Ovary (tissue), 9 donors: ENCODE data around the gene UBE2H. TPM values are rescaled to one million over a fixed set of nuclear protein-coding genes. Genes with fewer than 3 reads are reported as not detected.

Experiments
- DNase-seq, 5 donors: peaks; one replicate each; pipeline ENCODE4 v3.0.0-alpha.2; 2019 to 2020
- H3K27ac ChIP-seq, 2 donors: fragments of 200-600 bp; one replicate each; pipeline versions ENCODE4 v1.5.1 to v1.8.0; 2019 to 2022
- H3K27me3 ChIP-seq: fragments of 200-600 bp; one replicate; pipeline ENCODE4 v1.8.0; 2022
- H3K36me3 ChIP-seq: fragments of 200-600 bp; sonication (generic); one replicate; pipeline ENCODE4 v1.5.1; 2019
- H3K4me1 ChIP-seq: one replicate; pipeline ENCODE4 v1.8.1; 2013; ENCODE audit warnings: mild to moderate bottlenecking, moderate library complexity; ENCODE audit not compliant: insufficient read depth
- H3K4me3 ChIP-seq: fragments of 200-600 bp; sonication (generic); one replicate; pipeline ENCODE4 v1.5.1; 2017
- H3K9me3 ChIP-seq, 2 donors: fragments of 200-600 bp in 1 of 2; sonication (generic) in 1 of 2; one replicate each; pipeline versions ENCODE4 v1.5.1 to v1.8.1; 2013 to 2019; ENCODE audit warnings: mild to moderate bottlenecking in 1 of 2, moderate library complexity in 1 of 2
- EP300 ChIP-seq: sonication (generic); formaldehyde crosslinking; IDR thresholded peaks from one replicate; pipeline ENCODE4 v1.6.1; 2017; ENCODE audit warnings: antibody characterized with exemption
- POLR2A ChIP-seq: fragments of 450-650 bp; IDR thresholded peaks from one replicate; pipeline ENCODE4 v1.6.1; 2017; ENCODE audit warnings: antibody characterized with exemption, mild to moderate bottlenecking, moderate library complexity
- WGBS, 3 donors: extraction: QIAGEN DNeasy Blood & Tissue Kit in 1 of 3; methylation state at CpG; one replicate each; pipeline versions ENCODE4 v1.1.5 to v1.1.7; 2013 to 2017; 5-methylcytosine and 5-hydroxymethylcytosine counted together
- intact Hi-C, 4 donors: fragments of 100-400 bp; cut with DNase I; formaldehyde crosslinking; loops; one replicate each; pipeline versions ENCODE4 v1.11.0 to v1.15.1; 2022 to 2023
- polyA plus RNA-seq, 2 donors: library from polyadenylated mRNA; stranded (reverse); fragments of 200-250 nt in 1 of 2; fragments of 350-450 nt in 1 of 2; fragmentation: Illumina TruSeq in 1 of 2; extraction: RNeasy Lipid Tissue Mini Kit (QIAGEN cat#74804) in 1 of 2; gene quantifications; one replicate each; pipeline ENCODE4 v1.2.3, GENCODE V29; 2013 to 2014
- total RNA-seq, 7 donors: library from RNA; depleted of rRNA in 2 of 7; stranded (reverse); fragments of >200 nt in 2 of 7; fragmentation: NEBNext Ultra II Directional in 3 of 7; extraction: Animal tissue kit (Norgen Biotek cat#: 25700) in 3 of 7; gene quantifications; one replicate each; pipeline versions ENCODE4 v1.1.0 to v1.2.4, GENCODE V29; 2016 to 2023
- TF ChIP-seq, protein P1 (sequence below), 3 donors: fragments of 450-650 bp in 2 of 3; fragments of 200-600 bp in 1 of 3; IDR thresholded peaks; one replicate each; pipeline versions ENCODE4 v1.5.1 to v1.8.0; 2016 to 2022; ENCODE audit warnings: antibody characterized with exemption in 3 of 3, mild to moderate bottlenecking in 1 of 3
- donor health status: DM: no; HTN: no; CAD: no; lungs with moderate emphysema.
- donor health status: DM: no; HTN: no; CAD: no.
- donor health status: Bipolar disorder and iron deficiency.
- donor health status: DM: yes; HTN: yes; CAD: no.
- donor health status: DM: no; HTN: no; CAD: no.
- donor health status: DM: yes; HTN: yes; CAD: no.

UBE2H gene
- total and polyA plus RNA-seq, 9 donors: 38.1 to 149 (median 64.7) TPM

DNA sequence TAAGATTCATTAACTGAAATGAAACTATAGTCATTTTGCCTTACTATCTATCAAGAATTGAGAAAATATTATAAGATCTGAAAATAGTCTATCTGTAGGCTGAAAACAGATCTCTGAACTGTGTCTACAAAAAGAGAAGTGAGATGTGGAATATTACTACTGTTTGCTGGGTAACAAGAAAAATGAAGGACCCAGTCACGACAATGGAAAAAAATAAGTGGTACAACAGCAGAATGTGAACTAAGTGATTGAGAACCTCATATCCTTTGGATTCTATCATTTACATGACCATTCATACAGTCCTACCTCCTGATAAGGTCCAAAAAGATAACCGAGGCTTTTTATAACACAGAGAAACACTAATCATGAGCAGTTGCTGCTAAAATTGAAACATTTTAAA, 94.3 kb downstream of the UBE2H start:
- WGBS, 3 donors: 40 to 60% (median 50%) methylated on average over 2 of the region's 2 CpGs
- DNase-seq: no peak
- intact Hi-C loops: no loop called here
- Histone ChIP-seq H3K4me1 (peaks cover 6% of the 10 kb centered on the region), H3K27me3 (no peaks in the 10 kb centered on the region), H3K36me3 (no peaks in the 10 kb centered on the region), H3K9me3 (no peaks in the 10 kb centered on the region), H3K27ac (no peak overlapping the region), H3K4me3 (no peak overlapping the region)
- no peak for TF ChIP-seq EP300
- TF ChIP-seq, protein P1, sequence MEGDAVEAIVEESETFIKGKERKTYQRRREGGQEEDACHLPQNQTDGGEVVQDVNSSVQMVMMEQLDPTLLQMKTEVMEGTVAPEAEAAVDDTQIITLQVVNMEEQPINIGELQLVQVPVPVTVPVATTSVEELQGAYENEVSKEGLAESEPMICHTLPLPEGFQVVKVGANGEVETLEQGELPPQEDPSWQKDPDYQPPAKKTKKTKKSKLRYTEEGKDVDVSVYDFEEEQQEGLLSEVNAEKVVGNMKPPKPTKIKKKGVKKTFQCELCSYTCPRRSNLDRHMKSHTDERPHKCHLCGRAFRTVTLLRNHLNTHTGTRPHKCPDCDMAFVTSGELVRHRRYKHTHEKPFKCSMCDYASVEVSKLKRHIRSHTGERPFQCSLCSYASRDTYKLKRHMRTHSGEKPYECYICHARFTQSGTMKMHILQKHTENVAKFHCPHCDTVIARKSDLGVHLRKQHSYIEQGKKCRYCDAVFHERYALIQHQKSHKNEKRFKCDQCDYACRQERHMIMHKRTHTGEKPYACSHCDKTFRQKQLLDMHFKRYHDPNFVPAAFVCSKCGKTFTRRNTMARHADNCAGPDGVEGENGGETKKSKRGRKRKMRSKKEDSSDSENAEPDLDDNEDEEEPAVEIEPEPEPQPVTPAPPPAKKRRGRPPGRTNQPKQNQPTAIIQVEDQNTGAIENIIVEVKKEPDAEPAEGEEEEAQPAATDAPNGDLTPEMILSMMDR (IDR thresholded peaks at IDR 0.05): no peak

DNA sequence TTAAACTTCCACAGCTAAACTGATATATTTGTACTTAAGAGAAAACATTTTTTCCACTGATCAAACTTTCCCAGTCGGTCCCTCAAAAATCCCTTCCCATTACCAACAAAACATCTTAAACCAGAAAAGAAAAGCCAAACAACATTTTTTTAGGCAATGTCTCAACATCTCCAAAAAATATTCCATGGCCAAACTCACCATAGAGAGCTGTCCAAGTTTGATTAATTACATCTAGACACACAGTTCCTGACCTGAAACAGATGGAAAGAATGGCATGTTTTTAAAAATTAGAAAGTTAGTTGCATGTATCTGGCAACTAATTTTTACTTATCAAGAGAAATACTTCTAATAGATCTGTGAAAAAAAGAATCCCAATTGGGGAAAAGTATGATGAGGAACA, 95.4 kb downstream of the UBE2H start:
- WGBS, 3 donors: 39 to 49% (median 46%) methylated on average over 1 of the region's 1 CpG
- no peak for DNase-seq
- no peak overlapping the region for H3K27ac ChIP-seq
- H3K4me3 ChIP-seq: no peak overlapping the region
- intact Hi-C loops: no loop called here
- TF ChIP-seq EP300 (no peak), POLR2A (no peak)
- TF ChIP-seq, protein P1 (IDR thresholded peaks at IDR 0.05): no peak
- H3K4me1 ChIP-seq: peaks cover 2% of the 10 kb centered on the region
- no peaks in the 10 kb centered on the region for H3K27me3 ChIP-seq
- no peaks in the 10 kb centered on the region for H3K36me3 ChIP-seq
- no peaks in the 10 kb centered on the region for H3K9me3 ChIP-seq

DNA sequence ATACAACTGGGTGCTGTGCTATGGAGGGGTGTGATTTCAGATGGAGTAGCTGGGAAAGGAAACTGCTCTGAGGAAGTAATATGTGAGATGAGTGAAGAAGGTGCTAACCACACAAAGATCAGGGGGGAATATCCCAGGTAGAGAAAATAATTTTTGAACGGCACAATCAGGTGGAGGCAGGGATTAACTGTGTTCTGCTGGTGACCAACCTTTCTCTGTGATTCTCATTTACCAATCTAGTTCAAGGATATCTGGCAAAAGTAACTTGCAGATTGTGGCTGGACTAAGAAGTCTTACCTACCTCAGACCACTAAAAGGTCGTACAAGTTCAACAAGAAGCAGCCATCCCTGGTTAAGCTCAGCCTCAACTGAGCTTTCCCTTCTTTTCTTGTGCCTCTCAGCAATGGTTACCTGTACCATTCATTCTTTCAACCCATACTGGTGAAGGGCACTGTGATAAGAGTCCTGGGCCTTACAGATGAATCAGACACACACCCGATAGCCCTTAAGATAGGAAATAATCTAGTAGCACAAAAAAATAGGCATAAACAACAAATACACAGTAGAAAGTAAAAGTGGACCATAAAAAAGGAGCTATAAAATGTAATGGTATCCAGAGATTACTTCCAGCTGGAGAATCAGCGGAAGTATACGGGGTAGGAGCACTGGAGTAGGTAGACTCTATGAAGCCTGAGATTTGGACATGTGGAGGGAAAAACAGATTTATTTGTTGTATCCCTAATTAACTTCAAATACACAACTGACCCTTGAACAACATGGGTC, 96.6 kb downstream of the UBE2H start:
- Histone ChIP-seq H3K36me3 (no peaks in the 10 kb centered on the region), H3K4me3 (no peak overlapping the region), H3K9me3 (no peaks in the 10 kb centered on the region), H3K27me3 (no peaks in the 10 kb centered on the region), H3K4me1 (no peaks in the 10 kb centered on the region), H3K27ac (no peak overlapping the region)
- TF ChIP-seq, protein P1 (IDR thresholded peaks at IDR 0.05): no peak
- TF ChIP-seq EP300: no peak
- TF ChIP-seq POLR2A: no peak
- DNase-seq: no peak
- intact Hi-C loops: no loop called here
- WGBS, 3 donors: 89 to 98% (median 97%) methylated on average over 5 of the region's 5 CpGs

DNA sequence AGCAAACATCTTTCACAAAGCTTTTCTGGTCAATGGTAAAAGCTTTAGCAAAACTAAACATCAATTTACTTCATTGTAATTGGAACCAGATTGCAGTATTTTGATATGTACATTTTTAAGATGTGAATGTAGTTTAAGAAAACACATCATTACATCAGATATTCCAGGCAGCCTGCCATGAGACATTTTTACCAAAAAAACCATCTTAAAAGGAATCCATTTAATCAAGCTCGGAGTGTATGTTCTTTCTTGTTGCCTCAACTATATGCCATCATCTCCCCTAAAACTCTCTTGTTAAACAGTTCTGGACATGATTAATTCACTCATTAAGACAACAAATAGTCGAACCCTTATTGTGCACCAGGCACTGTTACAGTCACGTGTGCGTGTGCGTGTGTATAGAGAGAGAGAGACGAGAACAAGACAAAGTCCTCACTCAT, 97.5 kb downstream of the UBE2H start:
- H3K4me3 ChIP-seq: no peak overlapping the region
- intact Hi-C loops: no loop called here
- WGBS, 3 donors: 75 to 84% (median 82%) methylated on average over 6 of the region's 6 CpGs
- H3K27ac ChIP-seq: no peak overlapping the region
- no peak for DNase-seq
- no peaks in the 10 kb centered on the region for H3K4me1 ChIP-seq
- H3K36me3 ChIP-seq: no peaks in the 10 kb centered on the region
- no peaks in the 10 kb centered on the region for H3K27me3 ChIP-seq
- H3K9me3 ChIP-seq: no peaks in the 10 kb centered on the region
- TF ChIP-seq, protein P1 (IDR thresholded peaks at IDR 0.05): no peak
- TF ChIP-seq POLR2A (no peak), EP300 (no peak)
